Measurements from ENCODE around the gene SYNGR2.

SYNGR2 gene

DNA sequence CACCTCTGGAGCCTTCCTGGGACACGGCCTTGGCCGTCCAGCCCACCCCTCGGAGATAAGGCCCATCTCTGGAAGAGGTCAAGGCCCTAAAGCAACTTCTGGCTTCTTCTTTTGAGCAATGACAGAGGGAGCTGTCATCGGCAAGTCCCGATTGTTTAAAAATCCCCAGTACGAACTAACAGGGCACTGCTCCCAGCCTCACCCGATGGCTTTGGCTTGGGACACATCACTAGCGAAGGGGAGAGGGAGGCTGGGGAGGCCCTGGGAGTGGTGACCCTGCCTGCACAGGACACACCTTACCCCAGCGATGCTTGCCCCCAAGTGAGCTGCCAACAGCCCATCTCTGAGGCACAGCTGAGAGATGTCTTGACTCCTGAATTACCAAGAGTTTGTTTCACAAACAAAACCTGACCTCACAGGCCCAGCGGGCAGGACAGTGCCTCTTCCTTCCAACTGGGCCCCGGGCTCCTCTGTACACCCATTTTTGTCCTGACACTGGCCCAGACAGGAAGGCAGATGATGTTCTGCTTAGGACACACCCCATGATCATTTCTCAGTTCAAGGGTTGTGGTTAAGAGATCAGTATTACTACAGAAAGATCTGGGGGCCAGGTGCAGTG lies 4.8 kb downstream of the SYNGR2 start:
- DNase-seq, result no peak

DNA sequence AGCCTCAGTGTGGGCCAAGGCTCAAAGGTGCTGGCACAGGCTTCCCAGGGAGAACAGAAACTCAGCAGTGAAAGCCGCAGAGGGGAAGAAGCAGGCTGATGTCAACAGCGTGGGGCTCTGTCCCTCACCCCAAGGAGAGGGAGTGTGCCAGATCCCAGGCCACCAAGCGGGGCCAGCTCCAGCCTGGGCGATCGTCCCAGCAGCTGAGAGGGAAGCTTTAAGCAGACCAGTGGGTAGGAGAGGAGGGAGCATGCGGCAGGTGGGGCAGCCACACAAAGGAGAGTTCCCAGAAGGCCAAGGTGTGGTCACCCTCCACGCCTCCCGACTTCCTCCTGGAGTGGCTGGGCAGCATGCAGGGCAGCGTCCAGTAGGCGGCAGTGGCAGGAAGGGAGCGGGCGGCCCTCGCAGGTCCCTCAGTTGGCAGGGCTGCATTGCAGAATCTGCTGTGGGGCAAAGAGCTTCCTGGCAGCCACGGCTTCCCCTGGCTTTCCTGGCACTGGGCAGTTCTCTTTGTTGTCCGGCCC lies 6.0 kb downstream of the SYNGR2 start:
- no peak for DNase-seq

DNA sequence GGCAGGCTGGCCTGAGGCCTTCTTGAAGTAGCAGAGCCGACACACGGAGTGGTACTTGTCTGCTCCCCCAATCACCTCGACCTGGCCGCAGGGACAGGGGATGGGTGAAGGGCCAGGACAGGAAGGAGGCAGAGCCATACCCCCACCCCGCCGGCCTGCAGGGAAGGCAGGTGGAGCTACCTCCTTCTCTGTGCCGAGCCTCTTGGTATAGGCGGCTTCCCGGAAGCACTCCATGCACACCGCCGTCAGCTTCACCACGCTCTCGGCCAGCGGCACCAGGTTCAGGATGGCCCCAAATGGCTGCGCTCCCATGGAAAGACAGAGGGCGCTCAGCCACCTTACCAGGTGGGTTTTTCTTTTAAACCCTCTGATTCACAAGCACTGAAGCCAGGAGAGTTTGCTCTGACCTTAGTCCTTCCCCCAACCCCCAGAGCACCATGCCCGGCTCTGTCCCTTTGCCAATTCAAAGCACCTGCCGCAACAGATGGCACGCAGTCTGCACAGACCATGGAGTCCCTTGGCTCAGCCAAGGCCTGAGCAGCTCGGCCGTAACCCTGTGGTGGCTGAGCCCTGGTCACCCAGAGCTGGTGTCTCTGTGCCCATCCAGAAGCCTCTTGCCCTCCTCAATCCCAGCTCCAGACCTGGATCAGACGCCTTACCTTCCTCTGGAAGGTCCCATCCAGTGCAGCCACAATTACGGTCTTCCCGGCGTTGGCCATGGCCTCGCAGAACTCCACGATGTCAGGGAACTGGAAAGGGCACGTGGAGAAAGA lies 6.7 kb downstream of the SYNGR2 start:
- DNase-seq, result no peak

DNA sequence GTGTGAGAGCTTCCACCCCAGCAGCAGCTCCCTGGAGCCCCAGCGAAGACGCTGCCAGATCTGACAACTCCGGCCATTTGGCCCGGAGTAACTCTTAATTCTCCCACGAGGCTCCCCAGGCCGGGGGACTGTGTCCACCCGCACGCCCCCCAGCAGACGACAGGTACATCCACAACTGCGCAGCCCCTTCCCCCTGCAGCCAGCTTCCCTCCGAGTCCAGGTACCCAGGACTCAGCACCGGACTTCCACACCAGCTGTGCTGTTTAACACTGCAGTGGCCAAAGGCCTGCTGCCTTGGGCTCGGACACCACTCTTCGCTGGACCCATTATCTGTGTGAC lies 7.2 kb downstream of the SYNGR2 start:
- DNase-seq, result no peak

DNA sequence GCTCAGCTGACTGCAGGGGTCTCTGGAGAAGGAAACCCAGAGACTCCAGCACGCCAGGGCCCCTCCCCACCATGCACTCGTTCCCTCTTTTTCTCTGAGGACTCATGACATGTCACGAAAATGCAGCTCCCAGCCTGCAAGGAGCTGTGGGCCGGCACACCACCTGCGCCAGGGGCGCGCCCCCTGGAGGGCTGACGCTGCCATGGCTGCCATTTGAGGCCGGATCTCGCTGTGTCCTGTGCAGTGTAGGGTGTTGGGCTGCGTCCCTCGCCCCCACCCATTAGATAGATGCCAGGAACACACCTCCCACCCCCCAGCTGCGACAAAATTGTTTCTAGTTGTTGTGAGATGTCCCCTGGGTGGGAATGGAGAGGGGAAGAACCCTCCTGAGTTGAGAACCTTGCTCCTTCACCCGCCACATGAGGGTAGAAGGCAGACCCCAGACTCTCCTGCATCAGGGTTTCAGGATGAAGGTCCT lies 8.2 kb downstream of the SYNGR2 start:
- peak; percentile 90 for DNase-seq

DNA sequence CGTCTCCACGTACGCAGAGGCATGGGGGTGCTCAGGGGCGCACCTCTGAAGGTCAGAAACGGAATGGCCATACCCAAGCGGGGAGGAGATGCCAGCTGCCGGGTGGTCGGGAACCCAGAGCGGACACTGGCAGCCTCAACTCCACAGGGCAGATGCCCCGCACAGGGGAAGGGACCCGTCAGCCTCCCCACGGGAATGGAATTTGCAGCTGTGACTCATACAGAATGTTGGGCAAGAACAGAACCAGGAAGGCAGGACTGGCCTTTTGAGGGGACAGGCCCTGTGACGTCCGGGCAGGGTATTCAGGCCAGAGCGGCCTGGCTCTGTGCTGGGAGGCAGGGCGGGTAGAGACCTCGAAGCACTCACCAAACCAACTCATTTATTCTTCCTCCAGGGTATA lies 11.0 kb downstream of the SYNGR2 start:
- no peak for DNase-seq

DNA sequence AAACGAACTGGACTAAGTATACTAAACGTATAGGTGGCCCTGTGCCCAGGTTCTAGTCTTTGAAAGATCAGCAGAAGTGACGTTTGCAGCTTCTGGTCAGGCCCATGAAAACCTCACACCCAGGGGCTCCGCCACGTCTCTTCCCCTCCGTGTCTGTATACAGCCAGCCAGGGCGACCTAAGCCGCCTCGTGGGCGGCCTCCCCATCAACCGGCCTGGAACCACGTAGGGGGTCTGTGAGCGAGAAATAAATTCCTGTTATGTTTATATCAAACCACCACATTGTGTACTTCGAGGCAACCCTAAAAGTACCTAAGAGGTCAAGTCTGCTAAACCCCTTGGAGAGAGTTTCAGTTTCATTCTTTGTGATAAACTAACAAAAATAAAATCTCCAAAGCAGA lies 11.7 kb downstream of the SYNGR2 start:
- no peak for DNase-seq

DNA sequence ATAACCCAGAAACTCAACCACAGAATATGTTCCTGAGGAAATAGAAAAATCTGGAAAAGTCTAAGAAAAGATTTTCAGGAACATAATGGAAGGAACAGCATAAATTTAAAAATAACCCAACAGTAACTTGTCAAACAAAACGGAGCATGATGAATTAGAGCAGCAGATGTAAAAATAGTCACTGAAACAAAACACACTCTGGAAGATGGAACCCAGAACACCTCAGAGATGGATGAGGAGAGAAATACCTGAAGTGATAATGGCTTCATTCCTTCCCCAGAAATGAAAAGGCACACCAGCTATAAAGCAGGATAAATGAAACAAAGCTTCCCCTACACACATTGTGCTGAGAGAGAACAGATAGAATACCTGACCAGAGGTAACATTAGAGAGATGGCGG lies 12.1 kb downstream of the SYNGR2 start:
- DNase-seq, result no peak

DNA sequence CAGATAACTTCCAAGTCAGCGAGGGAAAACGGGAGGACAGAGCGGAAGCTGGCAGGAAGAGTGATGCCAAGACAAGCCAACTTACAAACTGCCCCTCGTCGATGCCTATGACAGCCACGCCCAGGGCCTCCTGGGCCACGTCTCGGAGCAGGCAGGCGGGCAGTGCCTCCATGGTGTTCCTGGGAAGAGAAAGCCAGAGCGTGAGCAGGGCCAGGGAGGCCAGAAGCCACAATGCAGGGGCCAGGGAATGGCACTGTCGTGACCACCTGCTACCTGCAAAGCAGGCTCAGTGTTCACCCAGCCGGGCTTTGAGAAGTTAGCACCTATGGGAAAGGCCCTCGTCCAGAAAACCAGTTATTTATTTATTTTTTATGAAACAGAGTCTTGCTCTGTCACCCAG lies 14.1 kb downstream of the SYNGR2 start:
- DNase-seq, result no peak

DNA sequence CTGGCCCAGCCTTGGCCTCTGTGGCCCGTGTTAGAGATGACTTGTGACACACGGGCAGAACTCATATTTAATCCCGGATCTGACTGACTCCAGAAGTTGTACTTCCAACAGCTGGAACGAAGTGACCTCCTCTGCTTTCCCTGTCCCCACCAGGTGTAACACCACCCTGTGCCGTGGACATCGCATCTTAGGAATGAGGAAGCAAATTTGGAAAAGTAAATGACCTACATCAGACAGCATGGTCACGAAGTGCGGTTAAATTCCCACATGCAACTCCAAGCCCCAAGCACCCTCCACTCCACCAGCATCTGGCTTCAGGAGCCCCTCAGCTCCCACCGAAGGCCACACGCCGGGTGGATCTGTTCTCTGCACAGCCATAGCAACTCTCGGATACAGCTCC lies 15.5 kb downstream of the SYNGR2 start:
- DNase-seq, result no peak

DNA sequence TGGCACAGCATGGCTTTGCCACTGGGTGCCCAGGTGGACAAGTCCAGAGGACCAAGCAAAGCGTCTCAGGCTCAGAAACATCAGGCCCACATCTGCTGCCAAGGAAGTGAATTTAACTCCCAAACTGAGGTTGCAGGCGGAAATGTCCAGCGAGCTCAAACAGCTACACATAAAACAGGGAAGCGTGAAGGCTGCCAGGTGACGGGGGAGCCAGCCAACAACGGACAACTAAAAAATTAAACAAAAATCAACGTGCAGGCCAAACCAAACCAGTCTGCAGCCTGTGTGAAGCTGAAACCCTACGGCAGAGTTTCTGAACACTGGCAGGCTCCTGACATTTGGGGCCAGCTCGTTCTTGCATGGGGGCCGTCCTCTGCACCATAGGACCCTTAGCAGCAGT lies 16.0 kb downstream of the SYNGR2 start:
- no peak for DNase-seq

DNA sequence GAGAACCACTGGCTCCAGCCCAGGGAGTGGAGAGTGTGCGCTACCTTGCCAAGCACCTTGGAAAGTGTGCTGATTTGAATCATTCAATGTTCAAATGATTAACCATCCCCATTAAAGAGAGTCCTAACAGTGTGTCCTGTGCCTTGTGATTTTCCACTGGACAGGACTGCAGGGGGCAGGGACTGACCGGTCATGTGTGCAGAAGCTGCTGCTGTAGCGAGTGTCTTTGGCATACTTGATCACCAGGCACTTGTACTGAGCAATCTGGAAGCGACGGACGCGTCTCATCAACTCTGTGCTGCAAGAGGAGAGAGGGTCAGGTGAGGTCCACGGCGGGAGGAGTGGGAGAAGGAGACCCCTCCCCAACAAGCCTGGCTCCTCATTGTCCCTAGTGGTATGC lies 16.5 kb downstream of the SYNGR2 start:
- no peak for DNase-seq

DNA sequence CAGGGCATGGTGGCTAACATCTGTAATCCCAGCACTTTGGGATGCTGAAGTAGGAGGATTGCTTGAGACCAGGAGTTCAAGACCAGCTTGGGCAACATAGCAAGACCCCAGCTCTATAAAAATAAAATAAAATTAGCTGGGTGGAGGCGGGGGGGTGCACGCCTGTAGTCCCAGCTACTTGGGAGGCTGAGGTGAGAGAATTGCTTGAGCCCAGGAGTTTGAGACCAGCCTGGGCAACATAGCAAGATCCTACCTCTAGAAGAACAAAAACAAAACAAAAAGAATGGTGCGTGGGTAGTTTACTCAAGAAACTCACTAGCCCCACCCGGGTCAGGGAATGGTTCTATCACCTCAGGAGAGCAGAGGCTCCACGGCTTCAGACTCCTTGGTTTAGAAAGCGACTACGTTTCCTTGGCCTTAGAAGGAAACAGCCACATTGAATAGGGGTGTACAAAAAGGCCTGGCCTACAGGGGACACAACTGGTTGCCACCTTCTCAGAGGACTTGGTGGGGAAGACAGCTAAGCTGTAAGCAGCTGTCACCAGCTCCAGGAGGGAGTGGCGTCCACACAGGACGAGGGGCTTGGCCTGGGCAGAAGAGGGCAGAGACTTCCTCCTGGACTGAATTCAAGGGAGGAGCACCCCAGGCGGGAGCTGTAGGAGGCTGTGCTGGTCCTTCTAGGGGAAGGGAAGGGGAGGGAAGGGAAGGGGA lies 17.8 kb downstream of the SYNGR2 start:
- DNase-seq, result peak; percentile 64

DNA sequence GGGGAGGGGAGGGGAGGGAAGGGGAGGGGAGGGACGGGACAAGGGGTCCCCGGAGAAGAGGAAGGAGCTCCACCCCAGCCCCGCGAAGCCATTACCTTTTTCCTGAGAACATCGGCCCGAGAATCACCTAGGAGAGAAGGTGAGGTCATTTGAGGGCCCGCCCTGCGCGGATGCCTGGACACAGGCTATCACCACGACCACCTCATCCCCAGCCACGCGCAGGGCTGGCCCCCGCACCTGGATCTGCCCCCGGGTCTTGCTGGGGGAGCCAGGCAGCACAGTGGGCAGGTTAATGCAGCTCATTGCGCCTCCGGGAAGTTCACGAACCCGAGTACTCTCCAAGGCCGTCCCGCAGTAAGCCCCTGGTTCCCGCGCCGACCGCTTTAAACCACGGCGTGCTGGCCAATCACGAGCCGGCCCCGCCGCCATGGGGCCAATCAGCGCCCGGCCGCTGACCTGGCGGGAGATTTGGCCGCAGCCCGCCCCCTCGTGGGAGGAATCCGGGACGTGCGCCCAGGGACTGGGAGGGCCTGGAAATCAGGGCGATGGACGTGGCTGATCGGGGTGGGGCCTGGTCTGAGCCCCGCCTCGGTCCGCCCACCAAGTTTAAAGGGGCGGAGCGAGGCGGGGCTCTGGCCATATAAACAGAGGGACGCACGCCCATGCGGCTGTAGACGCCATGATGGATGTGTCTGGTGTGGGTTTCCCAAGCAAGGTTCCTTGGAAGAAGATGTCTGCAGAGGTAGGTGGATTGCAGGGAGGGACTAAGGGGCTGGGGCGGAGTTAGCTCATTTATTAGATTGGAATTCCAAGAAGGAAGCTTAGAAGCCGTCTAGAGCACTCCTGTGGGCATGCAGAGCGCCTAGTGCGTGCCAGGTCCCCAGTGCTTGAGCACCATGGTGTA lies 18.6 kb downstream of the SYNGR2 start, which contains the start of the genes AFMID and TK1:
Gene AFMID, plus strand, starts transcription at position 671 of the 904 bp plus-strand sequence. Its CDS starts 9 bp downstream, at position 680.
Gene TK1, minus strand, starts transcription at position 361 of the 904 bp plus-strand sequence. Its CDS starts 58 bp downstream, at position 303.
- peak; percentile 98 for DNase-seq

DNA sequence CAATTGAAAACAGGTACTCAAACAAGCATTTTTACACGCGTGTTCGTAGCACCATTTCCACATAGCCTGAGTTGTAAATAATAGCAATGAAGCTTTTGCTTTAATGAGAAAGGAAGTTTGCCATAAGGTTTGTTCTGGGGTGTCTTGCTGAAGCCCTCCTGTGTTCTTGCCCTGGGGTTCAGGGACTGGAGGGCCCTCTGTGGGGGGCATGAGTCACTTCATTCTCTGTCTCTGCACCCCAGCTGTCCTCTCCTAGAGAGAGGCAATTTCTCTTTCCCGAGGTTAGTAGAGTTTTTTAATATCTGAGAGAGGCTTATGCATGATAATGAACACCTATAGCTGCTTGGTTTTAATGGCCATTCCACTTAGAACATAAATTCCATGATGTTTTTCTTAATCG lies 28.3 kb downstream of the SYNGR2 start:
- no peak for DNase-seq

DNA sequence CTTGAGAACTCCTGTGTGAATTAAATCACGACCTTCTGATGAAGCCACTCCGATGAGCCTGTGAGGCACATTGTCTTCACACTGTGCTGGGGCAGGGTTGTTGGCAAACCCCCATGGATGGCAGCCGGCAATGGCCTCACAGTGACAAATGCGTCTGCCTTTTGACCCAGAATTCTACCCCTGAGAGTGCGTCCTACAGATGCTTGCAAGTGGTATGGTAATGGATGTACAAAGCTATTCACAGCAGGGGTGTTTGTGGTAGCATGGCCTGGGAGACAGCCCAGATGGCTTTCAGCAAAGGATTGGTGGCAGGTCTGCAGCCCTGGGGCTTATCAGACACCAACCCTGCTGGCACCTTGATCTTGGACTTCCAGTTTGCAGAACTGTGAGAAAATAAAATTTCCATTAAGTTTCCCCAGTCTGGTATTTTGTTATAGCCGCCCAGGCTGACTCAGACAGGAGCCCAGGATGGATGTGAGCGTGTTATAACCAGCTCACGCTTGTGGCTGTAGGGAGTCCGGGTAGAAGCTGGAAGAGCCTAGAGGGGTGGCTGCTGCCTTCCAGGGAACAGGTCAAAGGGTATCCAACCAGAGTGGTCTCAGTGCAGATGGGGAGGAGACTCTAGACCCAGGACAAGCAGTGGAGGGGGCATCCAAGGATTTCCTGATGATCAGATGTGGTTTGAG lies 28.9 kb downstream of the SYNGR2 start:
- DNase-seq, result no peak

DNA sequence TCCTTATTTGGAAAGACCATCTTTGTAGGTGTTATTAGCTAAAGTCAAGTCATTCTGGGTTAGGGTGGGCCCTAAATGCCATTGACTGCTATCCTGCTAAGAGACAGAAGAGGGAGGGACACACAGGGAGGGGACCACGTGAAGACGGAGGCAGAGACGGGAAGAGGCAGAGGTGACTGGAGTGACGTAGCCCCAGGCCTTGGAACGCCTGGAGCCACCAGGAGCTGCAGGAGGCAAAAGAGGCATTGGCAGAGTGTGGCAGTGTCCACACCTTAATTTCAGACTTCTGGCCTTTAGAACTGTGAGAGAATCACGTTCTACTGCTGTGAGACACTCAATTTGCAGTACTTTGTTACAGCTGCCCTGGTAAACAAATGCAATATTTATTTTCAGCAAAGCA lies 32.1 kb downstream of the SYNGR2 start:
- DNase-seq, result no peak

DNA sequence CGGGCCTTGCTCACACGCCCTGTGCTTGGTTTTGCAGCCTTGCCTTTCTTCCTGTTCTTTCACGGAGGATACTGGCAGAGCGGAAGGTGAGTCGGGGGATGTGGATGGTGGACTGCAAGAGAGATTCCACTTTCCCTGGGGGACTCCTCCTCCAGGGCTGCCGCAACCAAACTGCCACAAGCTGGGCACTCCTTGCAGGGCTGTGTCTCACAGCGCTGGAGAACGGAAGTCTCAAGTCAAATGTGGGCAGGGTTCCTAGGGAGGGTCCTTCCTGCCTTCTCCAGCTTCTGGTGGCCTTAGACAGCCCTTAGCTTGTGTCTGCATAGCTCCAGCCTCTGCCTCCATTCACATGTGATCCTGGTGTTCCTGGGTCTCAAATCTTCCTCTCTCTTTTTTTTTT lies 34.3 kb downstream of the SYNGR2 start:
- DNase-seq, result no peak

DNA sequence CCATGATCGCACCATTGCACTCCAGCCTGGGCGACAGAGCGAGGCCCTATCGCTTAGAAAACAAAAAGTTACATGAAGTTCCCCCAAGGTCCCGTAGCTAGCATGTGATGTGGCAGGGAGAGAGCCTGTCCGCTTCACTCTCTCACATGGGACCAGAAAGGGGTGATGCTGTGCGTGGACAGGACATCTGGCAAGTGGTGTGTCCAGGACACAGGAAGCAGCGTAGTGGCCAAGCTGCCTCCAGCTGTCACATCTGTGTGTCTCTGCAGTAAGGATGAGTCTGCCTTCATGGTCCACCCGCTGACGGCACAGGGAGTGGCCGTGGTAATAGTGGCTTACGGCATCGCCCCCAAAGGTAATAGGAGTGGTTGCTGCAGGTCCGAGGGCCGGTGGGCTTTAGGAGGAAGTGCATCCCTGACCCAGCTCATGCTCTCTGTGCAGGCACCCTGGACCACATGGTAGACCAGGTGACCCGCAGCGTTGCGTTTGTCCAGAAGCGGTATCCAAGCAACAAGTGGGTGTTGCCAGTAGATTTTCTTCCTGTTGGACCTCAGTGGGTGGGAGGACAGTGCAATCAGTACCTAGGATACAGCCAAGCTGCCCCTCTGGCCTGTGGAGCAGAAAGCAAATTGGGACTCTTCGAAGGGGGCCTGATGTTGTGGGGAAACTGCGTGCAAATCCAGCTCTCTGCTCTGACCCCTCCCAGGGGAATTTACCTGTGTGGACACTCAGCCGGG lies 36.2 kb downstream of the SYNGR2 start:
- DNase-seq, result no peak

DNA sequence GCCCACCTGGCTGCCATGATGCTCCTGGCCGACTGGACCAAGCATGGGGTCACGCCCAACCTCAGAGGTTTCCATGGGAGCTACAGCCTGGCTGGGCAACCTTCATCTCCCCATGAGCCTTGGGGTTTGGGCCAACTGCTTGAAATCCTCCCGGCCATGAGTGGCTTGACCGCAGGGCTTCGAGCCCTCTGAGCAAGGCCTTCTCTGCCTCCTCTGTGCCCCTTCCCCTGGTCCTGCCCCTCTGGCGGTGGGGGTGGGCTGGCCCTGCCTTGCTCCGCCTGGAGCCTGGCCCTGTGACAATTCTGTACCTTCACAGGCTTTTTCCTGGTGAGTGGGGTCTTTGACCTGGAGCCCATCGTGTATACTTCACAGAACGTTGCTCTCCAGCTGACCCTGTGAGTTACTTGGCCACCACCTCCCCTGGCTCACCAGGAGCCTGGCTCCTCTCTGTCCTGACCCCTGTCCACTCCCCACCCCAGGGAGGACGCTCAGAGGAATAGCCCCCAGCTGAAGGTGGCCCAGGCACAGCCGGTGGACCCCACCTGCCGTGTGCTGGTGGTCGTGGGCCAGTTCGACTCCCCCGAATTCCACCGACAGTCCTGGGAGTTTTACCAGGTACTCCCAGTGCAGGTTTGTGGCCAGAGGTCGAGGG lies 36.9 kb downstream of the SYNGR2 start:
- DNase-seq, result no peak

DNA sequence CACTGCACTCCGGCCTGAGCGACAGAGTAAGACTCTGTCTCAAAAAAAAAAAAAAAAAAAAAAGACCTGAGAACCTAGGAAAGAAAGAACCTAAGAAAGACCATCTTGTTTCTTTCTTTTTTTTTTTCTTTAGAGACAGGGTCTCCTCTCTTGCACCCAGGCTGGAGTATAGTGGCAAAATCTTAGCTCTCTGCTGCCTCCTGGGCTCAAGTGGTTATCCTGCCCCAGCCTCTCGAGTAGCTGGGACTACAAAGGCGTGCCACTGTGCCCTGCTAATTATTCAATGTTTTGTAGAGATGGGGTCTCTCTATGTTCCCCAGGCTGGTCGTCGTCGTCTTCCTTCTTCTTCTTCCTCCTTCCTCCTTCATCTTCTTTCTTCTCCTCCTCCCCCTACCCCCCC lies 37.9 kb downstream of the SYNGR2 start:
- DNase-seq, result no peak

All from activated CD8-positive, alpha-beta memory T cell treated with anti-CD3 and anti-CD28 coated beads, Interleukin-2, amount 50 U/mL, for 48 hours (primary cell).